Colonic mucosa (tissue), 4 donors: Measurements from ENCODE around the gene MAVS. TPM values are rescaled to one million over a fixed set of nuclear protein-coding genes. Genes with fewer than 3 reads are reported as not detected.

ENCODE experiments used
- DNase-seq: peaks from one replicate; pipeline ENCODE4 v3.0.0-alpha.2; 2020
- H3K27ac ChIP-seq: fragments of 200-600 bp; one replicate; pipeline ENCODE4 v1.8.0; 2021
- H3K27me3 ChIP-seq: fragments of 200-600 bp; one replicate; pipeline ENCODE4 v1.8.0; 2021
- H3K36me3 ChIP-seq: fragments of 200-600 bp; one replicate; pipeline ENCODE4 v1.8.0; 2021
- H3K4me1 ChIP-seq: fragments of 200-600 bp; one replicate; pipeline ENCODE4 v1.8.0; 2021; ENCODE audit warnings: mild to moderate bottlenecking
- H3K4me3 ChIP-seq: fragments of 200-600 bp; one replicate; pipeline ENCODE4 v1.8.0; 2021
- H3K9ac ChIP-seq, 2 donors: one replicate each; pipeline ENCODE4 v1.7.0; 2013; ENCODE audit warnings: control low read depth in 2 of 2, low read depth in 2 of 2, low read length in 2 of 2
- H3K9me3 ChIP-seq: fragments of 200-600 bp; one replicate; pipeline ENCODE4 v1.8.0; 2021
- intact Hi-C: fragments of 100-400 bp; cut with DNase I; formaldehyde crosslinking; loops from one replicate; pipeline ENCODE4 v1.14.1; 2022
- total RNA-seq, 2 donors: library from RNA; stranded (reverse); fragmentation: NEBNext Ultra II Directional in 1 of 2; extraction: Animal tissue kit (Norgen Biotek cat#: 25700) in 1 of 2; gene quantifications; one replicate each; pipeline ENCODE4 v1.2.1, GENCODE V29; 2021
- TF ChIP-seq, protein P1 (sequence below): fragments of 200-600 bp; IDR thresholded peaks from one replicate; pipeline ENCODE4 v1.8.0; 2022; ENCODE audit warnings: antibody characterized with exemption, mild to moderate bottlenecking
- donor health status: healthy.
- donor health status: DM: no; HTN: no; CAD: no.
- donor health status: DM: no; HTN: no; CAD: no.

MAVS gene
- 10 to 100 TPM; 46.2 to 70.7 TPM for total RNA-seq

DNA sequence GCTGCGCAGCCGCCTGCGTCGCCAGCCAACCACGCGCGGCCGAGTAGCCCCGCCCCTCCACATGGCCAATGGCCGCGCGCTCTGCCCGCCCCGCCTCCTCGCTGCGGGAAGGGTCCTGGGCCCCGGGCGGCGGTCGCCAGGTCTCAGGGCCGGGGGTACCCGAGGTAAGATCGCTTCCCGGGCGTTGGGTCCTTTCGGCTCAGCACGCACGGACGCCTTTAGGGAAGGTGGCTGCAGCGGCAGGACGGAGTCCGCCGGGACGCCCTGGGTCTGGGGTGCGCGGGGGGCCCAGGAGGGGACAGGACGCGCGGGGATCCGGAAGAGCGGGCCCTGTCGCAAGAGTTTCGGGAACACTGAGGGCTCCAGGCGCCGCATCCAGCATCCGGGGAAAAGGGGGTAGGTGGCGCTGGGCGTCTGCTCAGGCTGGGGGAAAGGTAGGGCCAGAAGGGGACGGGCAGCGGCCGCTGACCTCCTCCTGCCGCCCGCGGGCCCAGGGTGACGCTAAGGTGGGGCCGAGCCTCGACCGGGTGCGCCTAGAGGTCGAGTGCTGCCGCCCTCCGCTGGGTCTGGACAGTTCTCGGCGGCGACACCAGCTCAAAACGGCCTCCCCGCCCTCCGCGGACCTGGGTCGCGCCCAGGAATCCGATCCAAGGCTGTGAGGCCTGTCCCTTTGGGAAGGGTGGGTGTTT is at the start of gene MAVS:
MAVS (plus strand) TSS at position 95 of the 689 bp plus-strand sequence. CDS start 7,791 bp downstream, outside the sequence.
- Histone ChIP-seq H3K27me3 (no peaks in the 10 kb centered on the region), H3K9ac (peak within 1 kb of the TSS; percentile 93 to 98), H3K4me3 (peak within 1 kb of the TSS; percentile 96), H3K9me3 (no peaks in the 10 kb centered on the region), H3K36me3 (no peaks in the 10 kb centered on the region), H3K27ac (peak within 1 kb of the TSS; percentile 96), H3K4me1 (peaks cover 9% of the 10 kb centered on the region)
- TF ChIP-seq, protein P1, sequence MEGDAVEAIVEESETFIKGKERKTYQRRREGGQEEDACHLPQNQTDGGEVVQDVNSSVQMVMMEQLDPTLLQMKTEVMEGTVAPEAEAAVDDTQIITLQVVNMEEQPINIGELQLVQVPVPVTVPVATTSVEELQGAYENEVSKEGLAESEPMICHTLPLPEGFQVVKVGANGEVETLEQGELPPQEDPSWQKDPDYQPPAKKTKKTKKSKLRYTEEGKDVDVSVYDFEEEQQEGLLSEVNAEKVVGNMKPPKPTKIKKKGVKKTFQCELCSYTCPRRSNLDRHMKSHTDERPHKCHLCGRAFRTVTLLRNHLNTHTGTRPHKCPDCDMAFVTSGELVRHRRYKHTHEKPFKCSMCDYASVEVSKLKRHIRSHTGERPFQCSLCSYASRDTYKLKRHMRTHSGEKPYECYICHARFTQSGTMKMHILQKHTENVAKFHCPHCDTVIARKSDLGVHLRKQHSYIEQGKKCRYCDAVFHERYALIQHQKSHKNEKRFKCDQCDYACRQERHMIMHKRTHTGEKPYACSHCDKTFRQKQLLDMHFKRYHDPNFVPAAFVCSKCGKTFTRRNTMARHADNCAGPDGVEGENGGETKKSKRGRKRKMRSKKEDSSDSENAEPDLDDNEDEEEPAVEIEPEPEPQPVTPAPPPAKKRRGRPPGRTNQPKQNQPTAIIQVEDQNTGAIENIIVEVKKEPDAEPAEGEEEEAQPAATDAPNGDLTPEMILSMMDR: no peak
- intact Hi-C loops: no loop called here
- peak; percentile 92 for DNase-seq

DNA sequence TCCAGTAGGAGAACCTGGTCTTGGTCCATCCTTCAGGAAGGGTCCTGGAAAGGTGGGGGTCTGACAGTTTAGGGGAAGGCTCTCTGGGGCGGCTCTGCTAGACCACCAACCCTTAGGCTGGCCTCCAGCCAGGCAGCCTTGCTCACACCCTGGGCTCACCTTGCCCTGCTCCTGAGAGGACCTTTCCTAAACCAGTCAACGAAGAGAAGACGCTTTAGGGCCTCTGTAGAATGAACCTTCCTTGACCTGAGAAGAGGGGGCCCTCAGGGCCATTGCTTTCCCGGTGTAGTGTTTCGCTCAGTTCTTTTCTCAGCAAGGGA is 49.4 kb upstream of the MAVS start:
- intact Hi-C loops: no loop called here
- TF ChIP-seq, protein P1: no peak

DNA sequence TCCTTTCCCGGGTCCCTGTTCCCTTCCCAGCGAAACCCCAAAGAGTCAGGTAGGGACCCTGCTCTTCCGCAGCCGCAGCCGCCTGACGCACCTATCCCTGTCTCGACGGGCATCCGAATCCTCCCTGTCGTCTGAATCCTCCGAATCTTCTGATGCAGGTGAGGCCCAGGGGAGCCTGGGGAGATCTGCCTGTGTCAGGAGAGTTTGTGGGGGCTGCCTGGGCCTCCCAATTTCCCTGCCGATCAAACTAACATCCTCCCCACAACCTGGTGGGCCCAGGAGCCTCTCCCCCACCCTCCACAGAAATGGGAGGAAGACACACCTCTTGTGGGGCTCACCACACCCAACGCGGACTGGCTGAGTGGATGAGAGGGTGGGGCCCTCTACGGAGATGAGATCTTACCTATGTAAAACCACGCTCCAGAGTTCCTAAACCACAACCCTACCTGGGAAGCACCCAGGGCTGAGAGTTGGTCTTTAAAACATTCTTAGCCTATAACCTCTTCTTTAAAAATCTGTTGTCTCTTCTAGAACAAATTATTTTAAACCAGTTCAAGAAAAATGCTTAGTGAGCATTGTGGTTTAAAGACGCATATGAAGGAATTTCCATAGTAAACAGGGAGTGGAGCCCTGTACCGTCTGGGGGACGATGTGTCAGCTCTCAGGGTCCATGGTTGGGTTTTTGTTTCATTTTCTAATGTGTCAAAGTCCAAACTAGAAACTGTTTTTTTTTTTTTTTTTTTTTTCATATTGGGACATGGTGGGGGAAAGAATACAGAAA is 48.9 kb upstream of the MAVS start:
- H3K36me3 ChIP-seq: peaks cover 18% of the 10 kb centered on the region
- H3K27ac ChIP-seq: peak overlapping the region; percentile 98
- H3K4me1 ChIP-seq: peaks cover 21% of the 10 kb centered on the region

More for the DNA sequence above, 49.4 kb upstream of the MAVS start:
- H3K9me3 ChIP-seq: no peaks in the 10 kb centered on the region
- peaks cover 21% of the 10 kb centered on the region for H3K4me1 ChIP-seq
- H3K9ac ChIP-seq: peak overlapping the region; percentile 56 to 74
- DNase-seq: no peak
- peaks cover 12% of the 10 kb centered on the region for H3K36me3 ChIP-seq
- no peaks in the 10 kb centered on the region for H3K27me3 ChIP-seq
- H3K4me3 ChIP-seq: peak overlapping the region; percentile 84
- H3K27ac ChIP-seq: peak overlapping the region; percentile 98

DNA sequence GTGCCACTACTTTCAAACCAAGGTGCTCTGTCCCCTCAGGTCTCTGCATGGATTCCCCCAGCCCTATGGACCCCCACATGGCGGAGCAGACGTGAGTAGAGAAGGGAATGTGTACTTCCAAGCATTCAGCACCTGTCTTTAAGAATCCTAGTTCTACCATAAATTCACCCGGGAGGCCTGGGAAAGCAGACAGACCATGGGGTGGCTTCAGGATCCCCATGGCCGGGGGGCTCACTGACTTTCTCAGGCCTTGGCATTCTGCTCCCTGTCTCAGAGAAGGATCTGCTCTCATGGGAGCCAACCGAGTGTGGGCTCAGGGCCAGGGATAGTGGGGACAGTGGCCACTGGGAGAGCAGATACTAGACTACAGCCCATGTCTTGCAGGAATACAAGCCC is 48.3 kb upstream of the MAVS start:
- Histone ChIP-seq H3K4me1 (peaks cover 21% of the 10 kb centered on the region), H3K4me3 (no peak overlapping the region), H3K27ac (peak overlapping the region; percentile 98), H3K27me3 (no peaks in the 10 kb centered on the region), H3K36me3 (peaks cover 22% of the 10 kb centered on the region), H3K9ac (peak overlapping the region in 1 of 2 donors; percentile 74), H3K9me3 (no peaks in the 10 kb centered on the region)
- TF ChIP-seq, protein P1: no peak
- intact Hi-C loops: no loop called here
- no peak for DNase-seq

More for the DNA sequence above, 48.9 kb upstream of the MAVS start:
- peak overlapping the region; percentile 84 for H3K4me3 ChIP-seq
- no peak for DNase-seq
- no peaks in the 10 kb centered on the region for H3K9me3 ChIP-seq
- TF ChIP-seq, protein P1: no peak
- peak overlapping the region; percentile 56 to 74 for H3K9ac ChIP-seq
- H3K27me3 ChIP-seq: no peaks in the 10 kb centered on the region
- intact Hi-C loops: no loop called here

DNA sequence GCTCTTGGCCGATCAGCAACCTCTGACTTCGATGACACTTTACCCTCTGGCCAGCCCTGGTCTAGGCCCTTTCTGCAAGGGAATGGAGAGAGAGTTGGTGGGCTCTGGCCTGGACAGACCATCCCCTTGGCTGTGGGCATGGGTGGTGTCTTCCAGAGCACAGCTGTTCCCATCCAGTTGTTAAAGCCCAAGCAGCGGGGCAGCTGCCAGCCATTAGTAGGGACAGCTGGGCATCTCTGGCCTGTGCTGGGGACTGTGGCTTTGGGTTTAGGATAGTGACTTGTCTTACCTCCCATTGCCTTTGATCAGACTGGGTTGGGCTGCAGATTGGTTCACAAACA is 47.8 kb upstream of the MAVS start:
- Histone ChIP-seq H3K4me3 (no peak overlapping the region), H3K9ac (peak overlapping the region in 1 of 2 donors; percentile 74), H3K9me3 (no peaks in the 10 kb centered on the region), H3K27me3 (no peaks in the 10 kb centered on the region), H3K27ac (peak overlapping the region; percentile 98), H3K36me3 (peaks cover 24% of the 10 kb centered on the region), H3K4me1 (peaks cover 21% of the 10 kb centered on the region)
- DNase-seq: no peak
- TF ChIP-seq, protein P1: no peak
- intact Hi-C loops: no loop called here
